Panc1 (cell line): ENCODE data around the gene OPHN1. TPM values are rescaled to one million over a fixed set of nuclear protein-coding genes. Genes with fewer than 3 reads are reported as not detected.

ENCODE experiments used
- ATAC-seq: fragments of 200-7000 bp; cut with Tn5 transposase; 2 replicates; pipeline ENCODE4 v1.9.1; 2020; ENCODE audit warnings: mild to moderate bottlenecking, moderate library complexity
- BruUV-seq: library from RNA; stranded (reverse); fragments of 400-500 nt; replicated peaks from 2 replicates; lab custom pipeline; 2021; lab: Mats Ljungman, UMichigan
- CTCF ChIA-PET: fragments of 300-600 bp; sonication (Branson Sonifier 250); formaldehyde crosslinking; loops from one replicate; lab custom pipeline; 2022; ENCODE audit warnings: antibody characterized with exemption; lab: Charles Lee
- POLR2A ChIA-PET: fragments of 300-600 bp; sonication (Branson Sonifier 250); formaldehyde crosslinking; loops from one replicate; lab custom pipeline; 2022; ENCODE audit warnings: antibody characterized with exemption; lab: Charles Lee
- DNase-seq: peaks from one replicate; pipeline ENCODE4 v3.0.0-alpha.2; 2010; ENCODE audit warnings: low read depth, low spot score
- H3K27ac ChIP-seq: 2 replicates; pipeline ENCODE4 v1.5.1; 2011; ENCODE audit warnings: mild to moderate bottlenecking, low read length, inconsistent platforms
- H3K27me3 ChIP-seq: fragments of 200-500 bp; sonication (Bioruptor generic); 2 replicates; pipeline ENCODE4 v1.6.0; 2014; ENCODE audit warnings: low read length, inconsistent platforms; ENCODE audit not compliant: control insufficient read depth, insufficient read depth
- H3K36me3 ChIP-seq: fragments of 200-500 bp; sonication (Bioruptor generic); 2 replicates; pipeline ENCODE4 v1.5.1; 2014; ENCODE audit warnings: inconsistent platforms, mild to moderate bottlenecking, low read length, moderate library complexity; ENCODE audit not compliant: control insufficient read depth, insufficient read depth
- H3K4me1 ChIP-seq: 2 replicates; pipeline ENCODE4 v1.5.1; 2011; ENCODE audit warnings: inconsistent platforms, mild to moderate bottlenecking, low read length, moderate library complexity; ENCODE audit not compliant: control insufficient read depth, insufficient read depth
- H3K4me3 ChIP-seq, 2 experiments: 2 replicates each; pipeline ENCODE4 v1.5.1; 2011 to 2012; ENCODE audit warnings: low read depth in 2 of 2, low read length in 2 of 2, mild to moderate bottlenecking in 2 of 2, inconsistent platforms in 1 of 2, moderate library complexity in 1 of 2
- H3K9me3 ChIP-seq: fragments of 200-500 bp; sonication (Bioruptor generic); 2 replicates; pipeline ENCODE4 v1.5.1; 2014; ENCODE audit warnings: low read depth, mild to moderate bottlenecking, inconsistent platforms, low read length, moderate library complexity; ENCODE audit not compliant: control insufficient read depth, insufficient read depth
- CTCF ChIP-seq: fragments of 450-650 bp; IDR thresholded peaks from 2 replicates; pipeline ENCODE4 v1.5.1; 2017; ENCODE audit warnings: mild to moderate bottlenecking
- POLR2AphosphoS5 ChIP-seq: IDR thresholded peaks from 2 replicates; pipeline ENCODE4 v1.6.1; 2012; ENCODE audit warnings: mild to moderate bottlenecking, low read depth, low read length, moderate library complexity
- REST ChIP-seq, 2 experiments: IDR thresholded peaks; 2 replicates each; pipeline ENCODE4 v1.6.1; 2011 to 2012; ENCODE audit warnings: low read depth in 2 of 2, control low read depth in 1 of 2, low read length in 1 of 2, mild to moderate bottlenecking in 1 of 2, moderate library complexity in 1 of 2; ENCODE audit not compliant: insufficient read depth in 1 of 2
- SIN3A ChIP-seq: IDR thresholded peaks from 2 replicates; pipeline ENCODE4 v1.6.1; 2012; ENCODE audit warnings: low read depth, mild to moderate bottlenecking, low read length, moderate library complexity, borderline replicate concordance; ENCODE audit not compliant: insufficient read depth
- TCF7L2 ChIP-seq: IDR thresholded peaks from 2 replicates; pipeline ENCODE4 v1.6.1; 2011; ENCODE audit warnings: mild to moderate bottlenecking, low read depth, low read length, inconsistent platforms
- in situ Hi-C: cut with HindIII; loops from 2 replicates; pipeline ENCODE4 v1.10.0; 2016; ENCODE audit warnings: low sequenced_read_pairs, low pct_unique_long_range_greater_than_20kb
- intact Hi-C: fragments of 100-400 bp; cut with micrococcal nuclease; formaldehyde crosslinking; loops from one replicate; pipeline ENCODE4 v1.10.0; 2022; ENCODE audit not compliant: unreplicated experiment
- total RNA-seq: library from RNA; stranded (reverse); gene quantifications from one replicate; pipeline ENCODE4 v1.2.1, GENCODE V29; 2021; ENCODE audit not compliant: unreplicated experiment

Gene OPHN1
- total RNA-seq, 1 experiment from 2014 or later = 8.8 TPM

GRCh38 chrX:68061206-68061535, 372.1 kb downstream of the OPHN1 start:
- Histone ChIP-seq H3K4me1 (no peaks in the 10 kb centered on the region), H3K4me3 (no peak overlapping the region), H3K36me3 (no peaks in the 10 kb centered on the region), H3K9me3 (no peaks in the 10 kb centered on the region), H3K27ac (no peak overlapping the region), H3K27me3 (no peaks in the 10 kb centered on the region)
- DNase-seq (no peak), ATAC-seq (no peak)
- ChIA-PET POLR2A (no interaction called here), CTCF (no interaction called here)
- in situ Hi-C loops = no loop called here
- no TSS peak for BruUV-seq
- intact Hi-C loops = no loop called here
- TF ChIP-seq TCF7L2 (no peak), POLR2AphosphoS5 (no peak), CTCF (no peak), SIN3A (no peak), REST (IDR thresholded peaks at IDR 0.05; ENCODE audit: insufficient read depth in 1 of 2, low read depth in 2 of 2, low read length in 1 of 2) (no peak)

- no peaks in the 10 kb centered on the region for H3K27me3 ChIP-seq
- intact Hi-C loops (no loop called here), in situ Hi-C loops (no loop called here)
- H3K4me1 ChIP-seq = no peaks in the 10 kb centered on the region
- ATAC-seq (no peak), DNase-seq (no peak)
- no peak overlapping the region for H3K27ac ChIP-seq
- no peaks in the 10 kb centered on the region for H3K9me3 ChIP-seq
- no peaks in the 10 kb centered on the region for H3K36me3 ChIP-seq
- CTCF ChIA-PET = no interaction called here
- BruUV-seq = no TSS peak
- no peak for TF ChIP-seq REST (IDR thresholded peaks at IDR 0.05; ENCODE audit: insufficient read depth in 1 of 2, low read depth in 2 of 2, low read length in 1 of 2)
- no peak for TF ChIP-seq CTCF
- TF ChIP-seq POLR2AphosphoS5 = no peak
- no peak for TF ChIP-seq TCF7L2
- no peak for TF ChIP-seq SIN3A
- POLR2A ChIA-PET = no interaction called here
- H3K4me3 ChIP-seq = no peak overlapping the region
Observed at GRCh38 chrX:68060506-68061205, 372.6 kb downstream of the OPHN1 start.
